ENCODE measurements around the gene VPS16.

GRCh38 chr20:2800521-2801285 lies 39.8 kb upstream of the VPS16 start, which contains the start of gene CPXM1:
- TF ChIP-seq SIN3A (IDR thresholded peaks at IDR 0.05; ENCODE audit: borderline replicate concordance, low read depth, low read length) (no peak), NR2C2 (CRISPR knock-in tag; IDR thresholded peaks at IDR 0.05; ENCODE audit: borderline replicate concordance) (no peak), POLR2A (IDR thresholded peaks at IDR 0.05; ENCODE audit: insufficient read depth in 1 of 2, low read depth in 2 of 2, low read length in 2 of 2) (no peak), ELF1 (CRISPR knock-in tag; IDR thresholded peaks at IDR 0.05) (no peak), KMT2B (CRISPR knock-in tag; IDR thresholded peaks at IDR 0.05) (no peak), ZNF350 (CRISPR knock-in tag; IDR thresholded peaks at IDR 0.05; ENCODE audit: borderline replicate concordance, low read depth) (no peak), ZBTB38 (CRISPR knock-in tag; IDR thresholded peaks at IDR 0.05) (no peak), GABPB1 (CRISPR knock-in tag; IDR thresholded peaks at IDR 0.05) (no peak; the same call in 1 of the 2 replicates), RFXAP (CRISPR knock-in tag; IDR thresholded peaks at IDR 0.05; ENCODE audit: borderline replicate concordance) (no peak), CREBL2 (CRISPR knock-in tag; IDR thresholded peaks at IDR 0.05; ENCODE audit: borderline replicate concordance) (no peak)

All from HepG2 (cell line).